ENCODE data around the gene MLH1. TPM values are rescaled to one million over a fixed set of nuclear protein-coding genes. Genes with fewer than 3 reads are reported as not detected.
"Not testable (repeated sequence)": the region's sequence is repeated elsewhere in the genome, so short reads cannot be mapped to it uniquely, and the experiment has no call there.

Gene MLH1
- total RNA-seq, 2 donors from 2014 or later, result 17.5 to 36.5 TPM

- no peak for DNase-seq
- H3K27ac ChIP-seq, result no peak overlapping the region
- no peak for TF ChIP-seq CTCF (IDR thresholded peaks at IDR 0.05)
- no peak overlapping the region for H3K9ac ChIP-seq (ENCODE audit: low read depth in 2 of 2, low read length in 2 of 2)
- H3K4me3 ChIP-seq, result no peak overlapping the region
- intact Hi-C loops (cut with DNase I), result no loop called here
- H3K4me1 ChIP-seq, result no peaks in the 10 kb centered on the region
- no peaks in the 10 kb centered on the region for H3K9me3 ChIP-seq
- H3K36me3 ChIP-seq, result no peaks in the 10 kb centered on the region
- no peaks in the 10 kb centered on the region for H3K27me3 ChIP-seq
These were observed 32.8 kb upstream of the MLH1 start for GRCh38 chr3:36960502-36960901.

- H3K27ac ChIP-seq; H3K9ac ChIP-seq (ENCODE audit: low read depth in 2 of 2, low read length in 2 of 2); DNase-seq; H3K9me3 ChIP-seq; H3K4me1 ChIP-seq; H3K4me3 ChIP-seq; H3K36me3 ChIP-seq; H3K27me3 ChIP-seq; intact Hi-C loops (cut with DNase I): not testable (repeated sequence)
These were observed 30.3 kb upstream of the MLH1 start for GRCh38 chr3:36963008-36963407.

- H3K9ac ChIP-seq (ENCODE audit: low read depth in 2 of 2, low read length in 2 of 2), result no peak overlapping the region
- no peaks in the 10 kb centered on the region for H3K27me3 ChIP-seq
- H3K9me3 ChIP-seq, result no peaks in the 10 kb centered on the region
- intact Hi-C loops (cut with DNase I), result no loop called here
- H3K27ac ChIP-seq, result no peak overlapping the region
- TF ChIP-seq CTCF (IDR thresholded peaks at IDR 0.05), result no peak
- no peaks in the 10 kb centered on the region for H3K36me3 ChIP-seq
- no peak for DNase-seq
- no peak overlapping the region for H3K4me3 ChIP-seq
- H3K4me1 ChIP-seq, result no peaks in the 10 kb centered on the region
These were observed 29.0 kb upstream of the MLH1 start for GRCh38 chr3:36964331-36964730.

- intact Hi-C loops (cut with DNase I), result no loop called here
- Histone ChIP-seq H3K9ac (ENCODE audit: low read depth in 2 of 2, low read length in 2 of 2) (no peak overlapping the region), H3K4me1 (no peaks in the 10 kb centered on the region), H3K36me3 (no peaks in the 10 kb centered on the region), H3K27ac (no peak overlapping the region), H3K4me3 (no peak overlapping the region), H3K27me3 (no peaks in the 10 kb centered on the region), H3K9me3 (no peaks in the 10 kb centered on the region)
- no peak for TF ChIP-seq CTCF (IDR thresholded peaks at IDR 0.05)
- no peak for DNase-seq
These were observed 28.5 kb upstream of the MLH1 start for GRCh38 chr3:36964817-36965216.

GRCh38 chr3:36965440-36965839 is 27.9 kb upstream of the MLH1 start:
- Histone ChIP-seq H3K27me3 (no peaks in the 10 kb centered on the region), H3K9ac (ENCODE audit: low read depth in 2 of 2, low read length in 2 of 2) (no peak overlapping the region), H3K4me3 (no peak overlapping the region), H3K9me3 (no peaks in the 10 kb centered on the region), H3K27ac (no peak overlapping the region), H3K4me1 (no peaks in the 10 kb centered on the region), H3K36me3 (no peaks in the 10 kb centered on the region)
- intact Hi-C loops (cut with DNase I), result no loop called here
- DNase-seq, result no peak
- TF ChIP-seq CTCF (IDR thresholded peaks at IDR 0.05), result no peak

GRCh38 chr3:36969085-36969484 is 24.2 kb upstream of the MLH1 start:
- H3K9me3 ChIP-seq, result no peaks in the 10 kb centered on the region

More at GRCh38 chr3:36969085-36969484, 24.2 kb upstream of the MLH1 start:
- H3K36me3 ChIP-seq, result no peaks in the 10 kb centered on the region
- no peak overlapping the region for H3K9ac ChIP-seq (ENCODE audit: low read depth in 2 of 2, low read length in 2 of 2)
- no peak overlapping the region for H3K4me3 ChIP-seq
- no peak overlapping the region for H3K27ac ChIP-seq
- no peak for DNase-seq
- TF ChIP-seq CTCF (IDR thresholded peaks at IDR 0.05), result no peak
- intact Hi-C loops (cut with DNase I), result no loop called here
- H3K4me1 ChIP-seq, result no peaks in the 10 kb centered on the region
- H3K27me3 ChIP-seq, result no peaks in the 10 kb centered on the region
